Measurements from ENCODE around the gene FMN1.

Gene FMN1, protein sequence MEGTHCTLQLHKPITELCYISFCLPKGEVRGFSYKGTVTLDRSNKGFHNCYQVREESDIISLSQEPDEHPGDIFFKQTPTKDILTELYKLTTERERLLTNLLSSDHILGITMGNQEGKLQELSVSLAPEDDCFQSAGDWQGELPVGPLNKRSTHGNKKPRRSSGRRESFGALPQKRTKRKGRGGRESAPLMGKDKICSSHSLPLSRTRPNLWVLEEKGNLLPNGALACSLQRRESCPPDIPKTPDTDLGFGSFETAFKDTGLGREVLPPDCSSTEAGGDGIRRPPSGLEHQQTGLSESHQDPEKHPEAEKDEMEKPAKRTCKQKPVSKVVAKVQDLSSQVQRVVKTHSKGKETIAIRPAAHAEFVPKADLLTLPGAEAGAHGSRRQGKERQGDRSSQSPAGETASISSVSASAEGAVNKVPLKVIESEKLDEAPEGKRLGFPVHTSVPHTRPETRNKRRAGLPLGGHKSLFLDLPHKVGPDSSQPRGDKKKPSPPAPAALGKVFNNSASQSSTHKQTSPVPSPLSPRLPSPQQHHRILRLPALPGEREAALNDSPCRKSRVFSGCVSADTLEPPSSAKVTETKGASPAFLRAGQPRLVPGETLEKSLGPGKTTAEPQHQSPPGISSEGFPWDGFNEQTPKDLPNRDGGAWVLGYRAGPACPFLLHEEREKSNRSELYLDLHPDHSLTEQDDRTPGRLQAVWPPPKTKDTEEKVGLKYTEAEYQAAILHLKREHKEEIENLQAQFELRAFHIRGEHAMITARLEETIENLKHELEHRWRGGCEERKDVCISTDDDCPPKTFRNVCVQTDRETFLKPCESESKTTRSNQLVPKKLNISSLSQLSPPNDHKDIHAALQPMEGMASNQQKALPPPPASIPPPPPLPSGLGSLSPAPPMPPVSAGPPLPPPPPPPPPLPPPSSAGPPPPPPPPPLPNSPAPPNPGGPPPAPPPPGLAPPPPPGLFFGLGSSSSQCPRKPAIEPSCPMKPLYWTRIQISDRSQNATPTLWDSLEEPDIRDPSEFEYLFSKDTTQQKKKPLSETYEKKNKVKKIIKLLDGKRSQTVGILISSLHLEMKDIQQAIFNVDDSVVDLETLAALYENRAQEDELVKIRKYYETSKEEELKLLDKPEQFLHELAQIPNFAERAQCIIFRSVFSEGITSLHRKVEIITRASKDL (N-terminal part only)

DNA sequence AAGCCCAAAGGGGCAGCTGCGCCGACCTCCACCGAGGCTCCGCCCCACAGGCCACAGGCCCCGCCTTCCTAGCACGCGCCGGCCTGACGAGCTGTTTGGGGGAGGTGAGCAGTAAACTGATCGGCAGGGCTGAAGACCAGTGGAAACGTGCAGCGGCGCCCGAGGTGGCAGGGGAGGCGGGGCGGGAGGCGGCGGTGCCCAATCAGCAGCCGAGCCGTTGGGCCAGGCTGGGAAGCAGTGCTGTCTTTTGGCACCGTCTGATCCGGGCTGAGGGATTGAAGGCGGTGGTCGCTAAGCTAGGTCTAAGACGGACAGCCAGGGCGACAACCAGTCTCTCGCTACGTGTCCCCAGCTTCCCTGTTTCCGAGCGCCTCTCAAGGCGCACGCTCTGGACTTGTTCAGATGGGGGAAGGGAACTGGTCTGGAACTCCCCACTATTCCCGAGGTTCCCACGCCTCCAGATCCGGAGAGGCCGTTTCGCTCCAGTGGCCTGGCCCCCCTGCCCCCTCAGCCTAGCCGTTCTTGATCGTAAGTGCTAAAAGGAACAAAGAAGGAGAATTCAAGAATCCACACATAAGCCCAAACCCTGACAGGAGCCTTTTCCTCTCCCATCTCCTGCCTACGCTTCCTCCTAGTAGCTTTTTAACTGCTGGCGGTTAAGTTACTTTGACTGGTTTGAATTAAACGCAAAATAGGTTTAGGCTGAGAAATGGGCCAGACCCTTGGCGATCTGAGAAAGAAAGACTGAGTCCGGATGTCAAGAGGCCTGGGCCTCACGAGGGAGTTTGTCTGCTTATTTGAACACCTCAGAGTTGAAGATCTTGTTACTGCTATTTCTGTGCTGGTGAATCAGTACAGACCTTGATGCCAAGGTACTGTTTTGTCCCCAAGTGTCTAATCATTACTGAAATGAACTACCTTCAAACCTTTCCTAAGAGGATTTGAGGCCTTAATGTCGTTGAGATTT, at the start of gene FMN1:
Gene FMN1 (minus strand): TSS at position 11 of the 967 bp plus-strand sequence. CDS start 39,800 bp downstream, outside the sequence.
- peak; percentile 77 to 87 for DNase-seq (ENCODE audit: low read depth in 2 of 2)

GRCh38 chr15:33243869-33244268, 49.4 kb upstream of the FMN1 start:
- DNase-seq (ENCODE audit: low read depth in 2 of 2): no peak

GRCh38 chr15:33243393-33243792, 48.9 kb upstream of the FMN1 start:
- no peak for DNase-seq (ENCODE audit: low read depth in 2 of 2)

GRCh38 chr15:33242669-33243191, 48.2 kb upstream of the FMN1 start:
- DNase-seq (ENCODE audit: low read depth in 2 of 2): no peak

GRCh38 chr15:33242165-33242564, 47.7 kb upstream of the FMN1 start:
- DNase-seq (ENCODE audit: low read depth in 2 of 2): peak in 1 of 2 donors; percentile 32

DNA sequence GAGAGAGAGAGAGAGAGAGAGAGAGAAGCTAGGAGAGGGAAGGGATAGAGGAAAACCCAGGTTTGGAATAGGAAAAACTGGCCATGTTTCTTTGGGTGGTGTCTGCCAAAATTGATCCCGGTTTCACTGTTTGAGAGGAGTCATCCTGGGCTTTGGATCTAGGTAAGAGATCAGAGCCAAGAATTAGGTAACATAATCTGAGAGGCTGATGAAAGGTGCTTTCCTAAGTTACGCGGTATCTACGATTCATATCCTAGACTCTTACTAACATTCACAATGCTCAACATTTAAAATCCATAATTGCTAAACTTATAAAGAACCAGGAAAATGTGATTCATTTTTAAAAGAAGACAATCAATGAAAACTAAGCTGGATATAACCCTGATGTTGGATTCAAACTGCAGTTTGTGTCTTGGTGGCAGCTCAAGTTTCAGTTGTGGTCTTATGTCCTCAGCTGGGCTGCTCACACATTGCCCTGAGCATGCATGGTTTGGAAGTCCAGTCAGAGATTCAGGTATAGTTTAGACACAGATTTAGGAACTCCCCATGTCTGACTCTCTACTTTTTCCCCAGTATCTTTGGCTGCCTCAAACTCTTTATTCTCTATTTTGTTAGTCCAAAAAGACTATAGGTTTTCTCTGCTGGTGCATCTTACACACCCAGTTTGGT, 42.5 kb upstream of the FMN1 start:
- DNase-seq (ENCODE audit: low read depth in 2 of 2): no peak

DNA sequence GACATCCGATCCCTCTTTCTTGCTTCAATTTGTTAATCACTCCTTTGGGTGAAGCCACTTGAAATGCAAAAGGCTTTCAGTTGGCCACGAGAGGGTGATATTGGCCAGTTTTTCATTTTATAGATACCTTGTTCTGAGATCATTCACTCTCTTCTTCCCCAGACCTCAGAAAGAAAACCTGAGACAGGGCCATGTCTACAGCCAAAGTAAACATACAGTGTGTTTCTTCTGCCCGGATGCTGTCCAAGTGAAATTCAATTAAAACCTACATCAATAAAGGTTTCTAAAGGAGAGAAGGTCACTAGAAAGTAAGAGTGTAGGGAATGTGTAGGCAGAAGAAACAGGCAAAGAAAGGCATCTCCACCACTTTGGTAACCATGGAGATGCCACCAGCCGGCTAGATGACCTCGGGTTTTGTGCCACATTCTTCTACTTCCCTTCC, 39.5 kb upstream of the FMN1 start:
- no peak for DNase-seq (ENCODE audit: low read depth in 2 of 2)

DNA sequence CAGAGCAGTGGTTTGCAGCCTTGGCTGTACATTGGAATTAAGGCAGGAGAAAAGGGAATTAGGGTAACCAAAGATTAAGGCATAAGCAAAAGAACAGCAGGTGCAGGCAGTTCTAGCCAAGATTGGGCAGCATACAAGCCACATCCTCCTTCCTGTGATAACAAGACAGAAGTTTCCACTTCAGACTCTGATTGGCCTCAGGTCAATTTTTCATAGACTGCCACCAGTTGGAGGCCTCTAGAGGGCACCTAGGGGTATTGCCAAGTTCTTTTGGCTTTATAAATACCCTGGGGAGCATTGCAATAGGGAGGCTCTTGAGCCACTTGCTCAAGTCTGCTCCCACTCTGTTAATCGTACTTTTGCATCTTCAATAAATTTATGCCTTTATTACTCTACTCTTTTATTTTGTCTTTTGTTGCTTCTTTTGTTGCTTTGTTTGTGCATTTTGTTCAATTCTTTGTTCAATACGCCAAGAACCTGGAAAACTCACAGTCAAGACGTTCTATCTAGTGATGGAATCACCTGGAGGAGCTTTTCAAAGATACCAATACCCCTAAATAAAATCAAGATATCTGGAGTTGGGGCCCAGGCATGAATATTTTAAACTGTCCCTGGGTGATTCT, 32.2 kb upstream of the FMN1 start:
- DNase-seq (ENCODE audit: low read depth in 2 of 2): peak; percentile 32 to 41

GRCh38 chr15:33218071-33218491, 23.6 kb upstream of the FMN1 start:
- DNase-seq (ENCODE audit: low read depth in 2 of 2): no peak

DNA sequence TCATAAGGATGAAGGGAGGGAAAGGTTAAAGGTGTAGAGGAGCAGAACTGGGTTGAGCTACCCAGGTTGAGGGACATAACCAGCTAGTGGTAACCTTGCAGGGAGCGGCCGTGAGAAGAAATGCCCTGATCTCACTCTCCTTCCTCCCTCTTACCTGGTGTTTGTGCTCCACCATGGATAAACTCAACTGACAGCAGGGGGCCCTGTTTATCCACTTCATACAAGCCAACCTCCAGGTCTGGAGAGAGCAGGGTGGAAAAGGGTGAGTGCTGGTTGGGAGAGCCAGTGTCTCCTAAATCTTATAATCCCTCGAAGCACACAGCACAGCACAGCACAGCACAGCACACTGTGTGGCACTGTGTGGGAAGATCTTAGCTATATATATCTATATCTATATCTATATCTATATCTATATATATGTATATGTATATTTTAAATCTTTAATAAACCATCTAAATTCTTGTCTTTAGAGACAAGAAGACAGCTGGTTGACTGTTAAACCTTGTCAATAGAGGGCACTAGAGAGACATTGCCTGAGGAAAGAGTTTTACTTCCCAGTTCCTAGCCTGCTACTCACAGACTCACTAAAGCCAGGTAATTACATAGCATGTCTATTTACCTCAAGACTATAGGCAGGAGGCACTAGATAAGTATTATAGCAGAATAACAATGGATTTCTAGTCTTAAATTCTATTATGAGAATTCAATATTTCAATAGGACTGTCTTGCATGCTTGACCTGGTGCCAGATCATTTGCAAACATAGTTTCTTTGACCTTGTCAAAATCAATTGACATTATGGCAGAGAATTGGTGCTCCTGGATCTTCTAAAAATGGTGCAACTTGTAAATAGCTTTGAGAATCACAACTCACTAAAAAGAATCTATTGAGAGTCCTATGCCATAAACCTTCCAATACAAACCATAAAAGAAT, 21.7 kb upstream of the FMN1 start:
- no peak for DNase-seq (ENCODE audit: low read depth in 2 of 2)

- no peak for DNase-seq (ENCODE audit: low read depth in 2 of 2)
Observed at GRCh38 chr15:33211176-33211808, 16.8 kb upstream of the FMN1 start.

GRCh38 chr15:33209575-33210481, 15.3 kb upstream of the FMN1 start:
- DNase-seq (ENCODE audit: low read depth in 2 of 2): no peak

- DNase-seq (ENCODE audit: low read depth in 2 of 2): no peak
Observed at GRCh38 chr15:33207646-33208045, 13.1 kb upstream of the FMN1 start.

- no peak for DNase-seq (ENCODE audit: low read depth in 2 of 2)
Observed at GRCh38 chr15:33206366-33206765, 11.9 kb upstream of the FMN1 start.

DNA sequence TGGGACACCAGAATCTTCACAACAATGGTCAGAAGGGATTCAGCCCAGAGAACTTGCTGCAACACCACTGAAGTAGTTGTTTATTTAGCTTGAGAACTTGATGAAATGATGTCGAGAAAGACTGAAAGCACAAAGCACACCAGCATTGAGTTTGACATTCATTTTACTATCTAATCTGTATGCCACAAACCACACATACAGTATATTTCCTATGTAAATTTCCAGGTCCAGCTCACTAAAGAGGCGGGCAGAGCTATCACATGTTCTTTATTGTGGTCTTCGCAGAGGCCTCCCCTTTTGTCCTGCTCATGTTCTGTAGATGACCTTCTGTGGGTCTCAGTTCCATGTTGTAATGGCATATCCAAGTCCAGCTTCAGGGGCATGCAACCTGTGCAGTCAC, 10.4 kb upstream of the FMN1 start:
- no peak for DNase-seq (ENCODE audit: low read depth in 2 of 2)

GRCh38 chr15:33204087-33204486, 9.6 kb upstream of the FMN1 start:
- no peak for DNase-seq (ENCODE audit: low read depth in 2 of 2)
